Endothelial cell of umbilical vein (primary cell): ENCODE data around the gene IDI2. TPM values are rescaled to one million over a fixed set of nuclear protein-coding genes. Genes with fewer than 3 reads are reported as not detected.

Experiments used
- BruUV-seq: library from RNA; stranded (reverse); fragments of 400-500 nt; replicated peaks from 2 replicates; lab custom pipeline; 2021; lab: Mats Ljungman, UMichigan
- CTCF ChIA-PET: fragments of 300-600, 350-600 bp; sonication (Branson Sonifier 250); formaldehyde crosslinking; loops from one replicate; lab custom pipeline; 2021; ENCODE audit warnings: antibody characterized with exemption, inconsistent platforms; lab: Charles Lee
- POLR2A ChIA-PET: fragments of 300-600, 350-600 bp; sonication (Branson Sonifier 250); formaldehyde crosslinking; loops from one replicate; lab custom pipeline; 2021; ENCODE audit warnings: antibody characterized with exemption, inconsistent platforms; lab: Charles Lee
- DNase-seq: peaks from one replicate; pipeline ENCODE4 v3.0.0-alpha.2; 2011; ENCODE audit warnings: low read depth, low spot score
- FAIRE-seq: peaks from 2 replicates; lab custom pipeline; 2011; peaks lifted over from hg19 to GRCh38; lab: Jason Lieb, UNC
- H2AFZ ChIP-seq: 2 replicates; pipeline ENCODE4 v1.6.0; 2012; ENCODE audit warnings: low read depth, low read length, control low read depth, inconsistent platforms
- H3K27ac ChIP-seq: 2 replicates; pipeline ENCODE4 v1.5.1; 2011; ENCODE audit warnings: low read depth, mild to moderate bottlenecking, control low read depth, low read length, moderate library complexity; ENCODE audit not compliant: insufficient read depth
- H3K27me3 ChIP-seq, 2 experiments: 2 replicates each; pipeline versions ENCODE4 v1.6.0 to v1.6.1; 2011; ENCODE audit warnings: low read length in 2 of 2, mixed read lengths in 1 of 2; ENCODE audit not compliant: control insufficient read depth in 2 of 2, insufficient read depth in 2 of 2
- H3K36me3 ChIP-seq, 2 experiments: 2 replicates in 1 of 2; 3 replicates in 1 of 2; pipeline ENCODE4 v1.5.1; 2011; ENCODE audit warnings: low read length in 2 of 2, mild to moderate bottlenecking in 1 of 2, moderate library complexity in 1 of 2; ENCODE audit not compliant: control insufficient read depth in 2 of 2, insufficient read depth in 2 of 2; ENCODE audit errors: extremely low read depth in 1 of 2
- H3K4me1 ChIP-seq: 3 replicates; pipeline ENCODE4 v1.5.1; 2011; ENCODE audit warnings: mild to moderate bottlenecking, low read length; ENCODE audit not compliant: control insufficient read depth, insufficient read depth; ENCODE audit errors: extremely low read depth
- H3K4me2 ChIP-seq: 2 replicates; pipeline ENCODE4 v1.6.1; 2011; ENCODE audit warnings: low read length, control low read depth, mixed read lengths; ENCODE audit not compliant: insufficient read depth
- H3K4me3 ChIP-seq, 3 experiments: fragments of 200-600 bp in 1 of 3; sonication (generic), shearing (Covaris generic) in 1 of 3; replicated peaks in 1 of 3; 2 replicates each; pipeline ENCODE4 v1.5.1; 2011 to 2016; ENCODE audit warnings: control low read depth in 3 of 3, low read length in 3 of 3, mild to moderate bottlenecking in 2 of 3, inconsistent platforms in 1 of 3, low read depth in 1 of 3, moderate library complexity in 1 of 3; ENCODE audit not compliant: insufficient read depth in 1 of 3
- H3K79me2 ChIP-seq: 2 replicates; pipeline ENCODE4 v1.6.0; 2012; ENCODE audit warnings: low read length, inconsistent platforms; ENCODE audit not compliant: control insufficient read depth, insufficient read depth
- H3K9ac ChIP-seq: replicated peaks from 2 replicates; pipeline ENCODE3; 2011; ENCODE audit warnings: low read length, control low read depth; ENCODE audit not compliant: insufficient read depth; ENCODE audit errors: extremely low read depth
- H3K9me1 ChIP-seq: replicated peaks from 3 replicates; pipeline ENCODE4 v1.6.0; 2011; ENCODE audit warnings: mild to moderate bottlenecking, low read length; ENCODE audit not compliant: control insufficient read depth, insufficient read depth; ENCODE audit errors: extremely low read depth
- H3K9me3 ChIP-seq: replicated peaks from 2 replicates; pipeline ENCODE4 v1.5.1; 2012; ENCODE audit warnings: low read length, inconsistent platforms; ENCODE audit not compliant: control insufficient read depth, insufficient read depth
- H4K20me1 ChIP-seq: replicated peaks from 2 replicates; pipeline ENCODE3; 2011; ENCODE audit warnings: mild to moderate bottlenecking, low read length; ENCODE audit not compliant: control insufficient read depth, insufficient read depth; ENCODE audit errors: extremely low read depth
- EZH2 ChIP-seq: IDR thresholded peaks from 2 replicates; pipeline ENCODE4 v1.6.1; 2012; ENCODE audit warnings: borderline replicate concordance, low read depth, mild to moderate bottlenecking, moderate library complexity, low read length, inconsistent platforms; ENCODE audit not compliant: severe bottlenecking
- FOS ChIP-seq: IDR thresholded peaks from 2 replicates; pipeline ENCODE4 v1.6.1; 2011; ENCODE audit warnings: mild to moderate bottlenecking, low read length, moderate library complexity, borderline replicate concordance; ENCODE audit not compliant: insufficient read depth
- GATA2 ChIP-seq: IDR thresholded peaks from 2 replicates; pipeline ENCODE4 v1.7.0; 2011; ENCODE audit warnings: low read depth, mild to moderate bottlenecking, moderate library complexity, mixed read lengths, low read length; ENCODE audit not compliant: insufficient read length, insufficient read depth
- JUN ChIP-seq: IDR thresholded peaks from 2 replicates; pipeline ENCODE4 v1.6.1; 2011; ENCODE audit warnings: borderline replicate concordance, low read depth; ENCODE audit not compliant: insufficient read length, insufficient read depth
- MYC ChIP-seq: IDR thresholded peaks from one replicate; pipeline ENCODE4 v1.6.1; 2011; ENCODE audit warnings: mild to moderate bottlenecking, low read depth, low read length
- POLR2A ChIP-seq: IDR thresholded peaks from 2 replicates; pipeline ENCODE4 v1.6.1; 2012; ENCODE audit warnings: low read depth, mild to moderate bottlenecking, control low read depth, low read length
- POLR2AphosphoS5 ChIP-seq: IDR thresholded peaks from 2 replicates; pipeline ENCODE4 v1.6.1; 2012; ENCODE audit warnings: low read depth, mild to moderate bottlenecking, control low read depth, low read length, moderate library complexity; ENCODE audit not compliant: insufficient read depth
- dilution Hi-C: fragments of 300-500 bp; cut with MboI; formaldehyde crosslinking; loops from one replicate; pipeline ENCODE4 v1.15.0; 2019; ENCODE audit warnings: low sequenced_read_pairs; ENCODE audit not compliant: extremely low pct_ligation_motif_present
- intact Hi-C: fragments of 100-400 bp; cut with micrococcal nuclease; formaldehyde crosslinking; loops from one replicate; pipeline ENCODE4 v1.10.0; 2022
- polyA plus RNA-seq, 4 experiments: library from polyadenylated mRNA; depleted of rRNA in 3 of 4; stranded (reverse) in 3 of 4; unstranded in 1 of 4; fragments of >200 nt; gene quantifications; 2 replicates each; pipeline versions ENCODE4 v1.2.1 to v1.2.3, GENCODE V29; 2011 to 2012; ENCODE audit warnings: missing spikeins in 1 of 4
- total RNA-seq: library from RNA; stranded (reverse); gene quantifications from 2 replicates; pipeline ENCODE4 v1.2.3, GENCODE V29; 2021
- TF ChIP-seq, protein P1 (sequence below): IDR thresholded peaks from 2 replicates; pipeline ENCODE4 v1.6.1; 2011; ENCODE audit not compliant: insufficient read depth, insufficient read length
- TF ChIP-seq, protein P2 (sequence below), 2 donors: IDR thresholded peaks; 1 replicate in 1 of 2; 2 replicates in 1 of 2; pipeline ENCODE4 v1.5.1; 2011; ENCODE audit warnings: low read length in 2 of 2, mild to moderate bottlenecking in 2 of 2, moderate library complexity in 2 of 2, control low read depth in 1 of 2, inconsistent platforms in 1 of 2, low read depth in 1 of 2; ENCODE audit not compliant: insufficient read depth in 1 of 2; ENCODE audit errors: extremely low read depth in 1 of 2

Gene IDI2
- total and polyA plus RNA-seq, 2 donors (not counting 3 experiments of a cell fraction or from before 2014, with no cell fraction given), result not detected

DNA sequence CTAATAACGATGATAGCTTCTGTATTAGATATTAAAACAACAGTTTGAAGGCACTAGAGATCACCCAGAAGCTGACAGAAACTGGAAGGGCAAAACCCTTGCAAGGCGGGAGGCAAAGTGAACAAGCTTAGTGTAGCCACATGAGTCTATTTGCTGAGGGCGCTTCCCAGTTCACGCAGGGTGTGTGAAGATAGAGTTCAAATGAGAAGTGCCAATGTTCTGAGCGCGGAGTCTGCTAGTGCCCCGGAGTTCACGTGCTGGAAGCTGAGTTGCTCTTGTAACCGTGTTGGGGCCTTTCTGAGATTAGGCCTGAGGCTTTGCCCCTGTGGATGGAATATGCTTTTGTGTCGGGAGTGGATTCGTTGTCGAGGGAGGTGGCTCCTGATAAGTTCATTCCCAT, 54.0 kb downstream of the IDI2 start:
- DNase-seq (no peak), FAIRE-seq (no peak)
- H2AFZ ChIP-seq, result no peak overlapping the region
- H3K27me3 ChIP-seq, result peaks cover 16 to 21% of the 10 kb centered on the region in 2 experiments
- H3K27ac ChIP-seq, result no peak overlapping the region
- ChIA-PET CTCF (interaction anchor here (1.4 kb wide), 1 partner anchor 12 kb away, joined by 3 read pairs; no protein-coding TSS in a partner anchor), POLR2A (no interaction called here)
- H4K20me1 ChIP-seq, result no peaks in the 10 kb centered on the region
- H3K36me3 ChIP-seq, result no peaks in the 10 kb centered on the region
- H3K79me2 ChIP-seq, result no peaks in the 10 kb centered on the region
- TF ChIP-seq POLR2AphosphoS5 (no peak), EZH2 (no peak), GATA2 (no peak), POLR2A (no peak), JUN (no peak), FOS (no peak), MYC (no peak)
- TF ChIP-seq, protein P1, sequence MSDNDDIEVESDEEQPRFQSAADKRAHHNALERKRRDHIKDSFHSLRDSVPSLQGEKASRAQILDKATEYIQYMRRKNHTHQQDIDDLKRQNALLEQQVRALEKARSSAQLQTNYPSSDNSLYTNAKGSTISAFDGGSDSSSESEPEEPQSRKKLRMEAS, result no peak
- TF ChIP-seq, protein P2, sequence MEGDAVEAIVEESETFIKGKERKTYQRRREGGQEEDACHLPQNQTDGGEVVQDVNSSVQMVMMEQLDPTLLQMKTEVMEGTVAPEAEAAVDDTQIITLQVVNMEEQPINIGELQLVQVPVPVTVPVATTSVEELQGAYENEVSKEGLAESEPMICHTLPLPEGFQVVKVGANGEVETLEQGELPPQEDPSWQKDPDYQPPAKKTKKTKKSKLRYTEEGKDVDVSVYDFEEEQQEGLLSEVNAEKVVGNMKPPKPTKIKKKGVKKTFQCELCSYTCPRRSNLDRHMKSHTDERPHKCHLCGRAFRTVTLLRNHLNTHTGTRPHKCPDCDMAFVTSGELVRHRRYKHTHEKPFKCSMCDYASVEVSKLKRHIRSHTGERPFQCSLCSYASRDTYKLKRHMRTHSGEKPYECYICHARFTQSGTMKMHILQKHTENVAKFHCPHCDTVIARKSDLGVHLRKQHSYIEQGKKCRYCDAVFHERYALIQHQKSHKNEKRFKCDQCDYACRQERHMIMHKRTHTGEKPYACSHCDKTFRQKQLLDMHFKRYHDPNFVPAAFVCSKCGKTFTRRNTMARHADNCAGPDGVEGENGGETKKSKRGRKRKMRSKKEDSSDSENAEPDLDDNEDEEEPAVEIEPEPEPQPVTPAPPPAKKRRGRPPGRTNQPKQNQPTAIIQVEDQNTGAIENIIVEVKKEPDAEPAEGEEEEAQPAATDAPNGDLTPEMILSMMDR (IDR thresholded peaks at IDR 0.05; ENCODE audit: extremely low read depth in 1 of 2, insufficient read depth in 1 of 2, low read depth in 1 of 2, low read length in 2 of 2), result no peak
- H3K9me1 ChIP-seq, result no peaks in the 10 kb centered on the region
- no peaks in the 10 kb centered on the region for H3K9me3 ChIP-seq
- no peak overlapping the region for H3K9ac ChIP-seq
- no TSS peak for BruUV-seq
- no peaks in the 10 kb centered on the region for H3K4me1 ChIP-seq
- dilution Hi-C loops, result no loop called here
- no peak overlapping the region for H3K4me2 ChIP-seq
- intact Hi-C loops, result no loop called here
- H3K4me3 ChIP-seq, result no peak overlapping the region
